ENCODE results near the gene DUSP5.
"Not testable (repeated sequence)": the region's sequence is repeated elsewhere in the genome, so short reads cannot be mapped to it uniquely, and the experiment has no call there.

DUSP5 gene

GRCh38 chr10:110524859-110525232, 27.1 kb downstream of the DUSP5 start:
- TF ChIP-seq CTCF (IDR thresholded peaks at IDR 0.05) = no peak
- H3K9me3 ChIP-seq (ENCODE audit: control insufficient read depth, low read length) = no peaks in the 10 kb centered on the region
- H3K4me3 ChIP-seq (ENCODE audit: low read depth, low read length) = no peak overlapping the region
- no peak overlapping the region for H2AFZ ChIP-seq
- H3K36me3 ChIP-seq (ENCODE audit: control insufficient read depth, insufficient read depth, low read length) = no peaks in the 10 kb centered on the region
- H3K4me2 ChIP-seq (ENCODE audit: low read length) = no peak overlapping the region
- H3K27ac ChIP-seq = no peak overlapping the region
- no peaks in the 10 kb centered on the region for H3K27me3 ChIP-seq (ENCODE audit: control insufficient read depth, insufficient read depth, low read length)
- H3K4me1 ChIP-seq = no peaks in the 10 kb centered on the region
- H3K9ac ChIP-seq = no peak overlapping the region
- no peaks in the 10 kb centered on the region for H3K79me2 ChIP-seq

- no peak overlapping the region for H3K4me3 ChIP-seq (ENCODE audit: low read depth, low read length)
- TF ChIP-seq CTCF (IDR thresholded peaks at IDR 0.05) = no peak
- H3K79me2 ChIP-seq = no peaks in the 10 kb centered on the region
- no peak overlapping the region for H3K9ac ChIP-seq
- H3K4me2 ChIP-seq (ENCODE audit: low read length) = no peak overlapping the region
- no peaks in the 10 kb centered on the region for H3K4me1 ChIP-seq
- H3K9me3 ChIP-seq (ENCODE audit: control insufficient read depth, low read length) = no peaks in the 10 kb centered on the region
- no peak overlapping the region for H2AFZ ChIP-seq
- H3K36me3 ChIP-seq (ENCODE audit: control insufficient read depth, insufficient read depth, low read length) = no peaks in the 10 kb centered on the region
- no peak overlapping the region for H3K27ac ChIP-seq
- no peaks in the 10 kb centered on the region for H3K27me3 ChIP-seq (ENCODE audit: control insufficient read depth, insufficient read depth, low read length)
These were observed 27.9 kb downstream of the DUSP5 start for GRCh38 chr10:110525349-110526260.

GRCh38 chr10:110527731-110528171, 30.0 kb downstream of the DUSP5 start:
- no peak for TF ChIP-seq CTCF (IDR thresholded peaks at IDR 0.05)
- no peaks in the 10 kb centered on the region for H3K9me3 ChIP-seq (ENCODE audit: control insufficient read depth, low read length)
- H3K36me3 ChIP-seq (ENCODE audit: control insufficient read depth, insufficient read depth, low read length) = no peaks in the 10 kb centered on the region
- H3K9ac ChIP-seq = no peak overlapping the region
- no peaks in the 10 kb centered on the region for H3K4me1 ChIP-seq
- no peaks in the 10 kb centered on the region for H3K79me2 ChIP-seq
- H2AFZ ChIP-seq = no peak overlapping the region
- no peaks in the 10 kb centered on the region for H3K27me3 ChIP-seq (ENCODE audit: control insufficient read depth, insufficient read depth, low read length)
- H3K4me2 ChIP-seq (ENCODE audit: low read length) = no peak overlapping the region
- H3K27ac ChIP-seq = no peak overlapping the region
- H3K4me3 ChIP-seq (ENCODE audit: low read depth, low read length) = no peak overlapping the region

- no peak overlapping the region for H3K9ac ChIP-seq
- no peaks in the 10 kb centered on the region for H3K9me3 ChIP-seq (ENCODE audit: control insufficient read depth, low read length)
- TF ChIP-seq CTCF (IDR thresholded peaks at IDR 0.05) = no peak
- no peaks in the 10 kb centered on the region for H3K36me3 ChIP-seq (ENCODE audit: control insufficient read depth, insufficient read depth, low read length)
- no peaks in the 10 kb centered on the region for H3K4me1 ChIP-seq
- H3K27me3 ChIP-seq (ENCODE audit: control insufficient read depth, insufficient read depth, low read length) = no peaks in the 10 kb centered on the region
- no peak overlapping the region for H3K4me3 ChIP-seq (ENCODE audit: low read depth, low read length)
- H3K79me2 ChIP-seq = no peaks in the 10 kb centered on the region
- H3K27ac ChIP-seq = no peak overlapping the region
- no peak overlapping the region for H2AFZ ChIP-seq
- H3K4me2 ChIP-seq (ENCODE audit: low read length) = no peak overlapping the region
These were observed 30.7 kb downstream of the DUSP5 start for GRCh38 chr10:110528224-110528996.

- not testable (repeated sequence) for H3K4me1 ChIP-seq; H3K79me2 ChIP-seq; H3K27ac ChIP-seq; H3K4me3 ChIP-seq (ENCODE audit: low read depth, low read length); H2AFZ ChIP-seq; H3K4me2 ChIP-seq (ENCODE audit: low read length); H3K9ac ChIP-seq; H3K27me3 ChIP-seq (ENCODE audit: control insufficient read depth, insufficient read depth, low read length); H3K9me3 ChIP-seq (ENCODE audit: control insufficient read depth, low read length); H3K36me3 ChIP-seq (ENCODE audit: control insufficient read depth, insufficient read depth, low read length)
These were observed 31.4 kb downstream of the DUSP5 start for GRCh38 chr10:110528997-110529524.
